CD4-positive, alpha-beta memory T cell (primary cell): Measurements from ENCODE around the gene LEFTY1. TPM values are rescaled to one million over a fixed set of nuclear protein-coding genes. Genes with fewer than 3 reads are reported as not detected.
"Not testable (repeated sequence)": the region's sequence is repeated elsewhere in the genome, so short reads cannot be mapped to it uniquely, and the experiment has no call there.

Source experiments
- CTCF ChIA-PET: fragments of 350-600 bp; sonication (Branson Sonifier 250); formaldehyde crosslinking; loops from one replicate; lab custom pipeline; 2021; ENCODE audit warnings: inconsistent platforms; ENCODE audit not compliant: partially characterized antibody; lab: Charles Lee
- POLR2A ChIA-PET: fragments of 350-600 bp; sonication (Branson Sonifier 250); formaldehyde crosslinking; loops from one replicate; lab custom pipeline; 2021; ENCODE audit not compliant: partially characterized antibody; lab: Charles Lee
- DNase-seq, 5 donors: peaks; one replicate each; pipeline versions ENCODE4 v3.0.0 to v3.0.0-alpha.2; 2020 to 2022; ENCODE audit warnings: mixed read lengths in 1 of 5
- H3K27ac ChIP-seq: one replicate; pipeline ENCODE4 v1.7.0; 2013; ENCODE audit warnings: low read depth, low read length
- H3K27me3 ChIP-seq: 2 replicates; pipeline ENCODE4 v1.7.0; 2013; ENCODE audit warnings: mild to moderate bottlenecking, low read length, moderate library complexity; ENCODE audit not compliant: insufficient read depth
- H3K36me3 ChIP-seq: 2 replicates; pipeline ENCODE4 v1.7.0; 2013; ENCODE audit warnings: mild to moderate bottlenecking, low read length, moderate library complexity; ENCODE audit not compliant: insufficient read depth
- H3K4me1 ChIP-seq: 2 replicates; pipeline ENCODE4 v1.7.0; 2013; ENCODE audit warnings: mild to moderate bottlenecking, low read length, moderate library complexity; ENCODE audit not compliant: insufficient read depth
- H3K4me3 ChIP-seq, 2 donors: one replicate each; pipeline ENCODE4 v1.7.0; 2013; ENCODE audit warnings: low read length in 2 of 2, mild to moderate bottlenecking in 1 of 2
- H3K9me3 ChIP-seq, 2 donors: one replicate each; pipeline ENCODE4 v1.7.0; 2013; ENCODE audit warnings: low read length in 2 of 2, control low read depth in 1 of 2; ENCODE audit not compliant: control insufficient read depth in 1 of 2
- H3K27ac Mint-ChIP-seq, 7 donors: one replicate each; pipeline ENCODE4 v1.8.0; 2020 to 2021; ENCODE audit warnings: mixed read lengths in 7 of 7, mild to moderate bottlenecking in 6 of 7, inconsistent platforms in 3 of 7, moderate library complexity in 3 of 7
- H3K27me3 Mint-ChIP-seq, 2 donors: one replicate each; pipeline ENCODE4 v1.8.0; 2020 to 2021; ENCODE audit warnings: mixed read lengths in 2 of 2
- H3K36me3 Mint-ChIP-seq, 2 donors: one replicate each; pipeline ENCODE4 v1.8.0; 2020 to 2021; ENCODE audit warnings: mixed read lengths in 2 of 2, inconsistent platforms in 1 of 2, mild to moderate bottlenecking in 1 of 2
- H3K4me1 Mint-ChIP-seq, 4 donors: one replicate each; pipeline ENCODE4 v1.8.0; 2020 to 2021; ENCODE audit warnings: mixed read lengths in 4 of 4, mild to moderate bottlenecking in 1 of 4
- H3K4me3 Mint-ChIP-seq, 8 donors: one replicate each; pipeline ENCODE4 v1.8.0; 2020 to 2021; ENCODE audit warnings: mixed read lengths in 8 of 8, mild to moderate bottlenecking in 7 of 8, moderate library complexity in 6 of 8, inconsistent platforms in 3 of 8
- H3K9me3 Mint-ChIP-seq, 8 donors: one replicate each; pipeline ENCODE4 v1.8.0; 2020 to 2021; ENCODE audit warnings: mixed read lengths in 8 of 8, mild to moderate bottlenecking in 5 of 8, inconsistent platforms in 3 of 8, moderate library complexity in 1 of 8
- intact Hi-C: fragments of 100-400 bp; cut with micrococcal nuclease; formaldehyde crosslinking; loops from one replicate; pipeline ENCODE4 v1.15.1; 2023
- microRNA-seq: library from miRNA; unstranded; fragments of <30 nt; microRNA quantifications from one replicate; pipeline ENCODE4 v1.2.0, GENCODE V29; 2021; ENCODE audit warnings: borderline replicate concordance, borderline number of aligned reads, borderline microRNAs expressed, mixed read lengths
- polyA plus RNA-seq, 2 donors: library from polyadenylated mRNA; unstranded; fragments of 300-500 nt; fragmentation: Illumina TruSeq; gene quantifications; one replicate each; pipeline ENCODE4 v1.2.3, GENCODE V29; 2021
- total RNA-seq, 2 experiments: library from RNA; stranded (reverse); gene quantifications; one replicate each; pipeline ENCODE4 v1.2.3, GENCODE V29; 2021

Gene LEFTY1
- total and polyA plus RNA-seq, 4 experiments from 2014 or later, result 0.55 to 0.75 TPM; not detected in 2

GRCh38 chr1:225836296-225836695 lies 52.6 kb downstream of the LEFTY1 start:
- H3K4me1 ChIP-seq, H3K27ac ChIP-seq, H3K27me3 Mint-ChIP-seq, H3K4me3 ChIP-seq, intact Hi-C loops, H3K27me3 ChIP-seq, H3K36me3 ChIP-seq, H3K27ac Mint-ChIP-seq, H3K9me3 ChIP-seq, DNase-seq, H3K4me3 Mint-ChIP-seq, CTCF ChIA-PET, H3K9me3 Mint-ChIP-seq, H3K36me3 Mint-ChIP-seq: not testable (repeated sequence)
- peaks cover 7 to 16% (median 10%) of the 10 kb centered on the region in 4 donors for H3K4me1 Mint-ChIP-seq
- POLR2A ChIA-PET, result interaction anchor here (0.6 kb wide), 1 partner anchor 50 kb away, joined by 4 read pairs; no protein-coding TSS in a partner anchor

Small RNAs within 50 kb of the gene (microRNA-seq; reads per million reads assigned to microRNA genes)
- not detected for gene MIR6741

Other genes with a start within 250 kb of the LEFTY1 start
- gene ENAH, start 236.0 kb downstream of the LEFTY1 start, total RNA-seq, result under 1 TPM in 1 of 2 experiments, not detected in 1; 0.26 TPM
- not detected for gene ENAH, start 236.0 kb downstream of the LEFTY1 start, polyA plus RNA-seq
- 100 to 1,000 TPM; 141 to 151 TPM for gene SRP9, start 111.3 kb downstream of the LEFTY1 start, total RNA-seq
- 100 to 1,000 TPM; 290 to 500 TPM for gene SRP9, start 111.3 kb downstream of the LEFTY1 start, polyA plus RNA-seq
- gene EPHX1, start 79.0 kb downstream of the LEFTY1 start, total RNA-seq, result 1 to 10 TPM; 2.1 to 3.0 TPM
- under 1 TPM; 0.34 to 0.56 TPM for gene EPHX1, start 79.0 kb downstream of the LEFTY1 start, polyA plus RNA-seq
- gene TMEM63A, start 6.8 kb downstream of the LEFTY1 start, total RNA-seq, result 100 to 1,000 TPM; 476 to 507 TPM
- gene TMEM63A, start 6.8 kb downstream of the LEFTY1 start, polyA plus RNA-seq, result 10 to 100 TPM; 46.2 to 79.5 TPM
- gene PYCR2, start 35.1 kb upstream of the LEFTY1 start, total RNA-seq, result 100 to 1,000 TPM; 102 to 116 TPM
- 10 to 100 TPM; 73.6 to 86.6 TPM for gene PYCR2, start 35.1 kb upstream of the LEFTY1 start, polyA plus RNA-seq
- not detected for gene LEFTY2, start 52.1 kb upstream of the LEFTY1 start, total RNA-seq
- gene LEFTY2, start 52.1 kb upstream of the LEFTY1 start, polyA plus RNA-seq, result not detected
- 10 to 100 TPM; 21.1 to 21.2 TPM for gene SDE2, start 110.2 kb upstream of the LEFTY1 start, total RNA-seq
- 10 to 100 TPM; 10.0 to 18.9 TPM for gene SDE2, start 110.2 kb upstream of the LEFTY1 start, polyA plus RNA-seq
- gene H3-3A, start 173.6 kb upstream of the LEFTY1 start, total RNA-seq, result 100 to 1,000 TPM; 391 to 397 TPM
- gene H3-3A, start 173.6 kb upstream of the LEFTY1 start, polyA plus RNA-seq, result 100 to 1,000 TPM; 639 to 695 TPM